ENCODE measurements around the gene DUS2. TPM values are rescaled to one million over a fixed set of nuclear protein-coding genes. Genes with fewer than 3 reads are reported as not detected.
"Not testable (repeated sequence)": the region's sequence is repeated elsewhere in the genome, so short reads cannot be mapped to it uniquely, and the experiment has no call there.

The DUS2 gene
- total RNA-seq, 1 donor from 2014 or later, result 10.9 TPM

- DNase-seq (ENCODE audit: extremely low read depth, low read depth, low spot score), result no peak
Observed at GRCh38 chr16:68089067-68089466, 66.0 kb downstream of the DUS2 start.

GRCh38 chr16:68090130-68090529 is 67.0 kb downstream of the DUS2 start:
- DNase-seq (ENCODE audit: extremely low read depth, low read depth, low spot score), result no peak

- DNase-seq (ENCODE audit: extremely low read depth, low read depth, low spot score), result no peak
Observed at GRCh38 chr16:68090533-68090932, 67.4 kb downstream of the DUS2 start.

- no peak for DNase-seq (ENCODE audit: extremely low read depth, low read depth, low spot score)
Observed at GRCh38 chr16:68091380-68092261, 68.5 kb downstream of the DUS2 start.

GRCh38 chr16:68092275-68092674 is 69.2 kb downstream of the DUS2 start:
- DNase-seq (ENCODE audit: extremely low read depth, low read depth, low spot score), result not testable (repeated sequence)

- DNase-seq (ENCODE audit: extremely low read depth, low read depth, low spot score), result no peak
Observed at GRCh38 chr16:68093816-68094613, 70.9 kb downstream of the DUS2 start.

GRCh38 chr16:68094614-68094934 is 71.5 kb downstream of the DUS2 start:
- no peak for DNase-seq (ENCODE audit: extremely low read depth, low read depth, low spot score)

GRCh38 chr16:68096491-68096890 is 73.4 kb downstream of the DUS2 start:
- no peak for DNase-seq (ENCODE audit: extremely low read depth, low read depth, low spot score)

- DNase-seq (ENCODE audit: extremely low read depth, low read depth, low spot score), result no peak
Observed at GRCh38 chr16:68097088-68097487, 74.0 kb downstream of the DUS2 start.

GRCh38 chr16:68097895-68098294 is 74.8 kb downstream of the DUS2 start:
- no peak for DNase-seq (ENCODE audit: extremely low read depth, low read depth, low spot score)

- no peak for DNase-seq (ENCODE audit: extremely low read depth, low read depth, low spot score)
Observed at GRCh38 chr16:68100488-68100887, 77.4 kb downstream of the DUS2 start.

- DNase-seq (ENCODE audit: extremely low read depth, low read depth, low spot score), result no peak
Observed at GRCh38 chr16:68105611-68106010, 82.5 kb downstream of the DUS2 start.

GRCh38 chr16:68107230-68107928 is 84.3 kb downstream of the DUS2 start:
- DNase-seq (ENCODE audit: extremely low read depth, low read depth, low spot score), result not testable (repeated sequence)

GRCh38 chr16:68109156-68109555 is 86.1 kb downstream of the DUS2 start:
- not testable (repeated sequence) for DNase-seq (ENCODE audit: extremely low read depth, low read depth, low spot score)

- DNase-seq (ENCODE audit: extremely low read depth, low read depth, low spot score), result not testable (repeated sequence)
Observed at GRCh38 chr16:68110611-68111010, 87.5 kb downstream of the DUS2 start.

GRCh38 chr16:68111379-68111778 is 88.3 kb downstream of the DUS2 start:
- DNase-seq (ENCODE audit: extremely low read depth, low read depth, low spot score), result no peak

- no peak for DNase-seq (ENCODE audit: extremely low read depth, low read depth, low spot score)
Observed at GRCh38 chr16:68113059-68113761, 90.1 kb downstream of the DUS2 start.

GRCh38 chr16:68113765-68114240 is 90.7 kb downstream of the DUS2 start:
- no peak for DNase-seq (ENCODE audit: extremely low read depth, low read depth, low spot score)

- not testable (repeated sequence) for DNase-seq (ENCODE audit: extremely low read depth, low read depth, low spot score)
Observed at GRCh38 chr16:68114939-68115338, 91.9 kb downstream of the DUS2 start.

GRCh38 chr16:68115851-68116250 is 92.8 kb downstream of the DUS2 start:
- DNase-seq (ENCODE audit: extremely low read depth, low read depth, low spot score), result no peak

Measured in glomerular endothelial cell (primary cell).